ENCODE measurements around the gene ADAMTSL4.
A peak's percentile ranks its signal among the peaks of the same experiment; 100 is the strongest.

The ADAMTSL4 gene

GRCh38 chr1:150575518-150576366 is 26.5 kb downstream of the ADAMTSL4 start:
- TF ChIP-seq CTCF (IDR thresholded peaks at IDR 0.05; ENCODE audit: low read depth, low read length, missing control alignments): no peak
- DNase-seq (ENCODE audit: low read depth): no peak
- peak overlapping the region; percentile 99 for H3K4me3 ChIP-seq (ENCODE audit: low read depth, low read length)
- in situ Hi-C loops (cut with HindIII; ENCODE audit: low sequenced_read_pairs): no loop called here

GRCh38 chr1:150576367-150576711 is 27.1 kb downstream of the ADAMTSL4 start:
- in situ Hi-C loops (cut with HindIII; ENCODE audit: low sequenced_read_pairs): no loop called here
- TF ChIP-seq CTCF (IDR thresholded peaks at IDR 0.05; ENCODE audit: low read depth, low read length, missing control alignments): no peak
- no peak for DNase-seq (ENCODE audit: low read depth)
- H3K4me3 ChIP-seq (ENCODE audit: low read depth, low read length): peak overlapping the region; percentile 99

GRCh38 chr1:150576794-150577556 is 27.8 kb downstream of the ADAMTSL4 start:
- in situ Hi-C loops (cut with HindIII; ENCODE audit: low sequenced_read_pairs): no loop called here
- no peak for TF ChIP-seq CTCF (IDR thresholded peaks at IDR 0.05; ENCODE audit: low read depth, low read length, missing control alignments)
- peak overlapping the region; percentile 99 for H3K4me3 ChIP-seq (ENCODE audit: low read depth, low read length)
- no peak for DNase-seq (ENCODE audit: low read depth)

- no peak for DNase-seq (ENCODE audit: low read depth)
- in situ Hi-C loops (cut with HindIII; ENCODE audit: low sequenced_read_pairs): no loop called here
- no peak for TF ChIP-seq CTCF (IDR thresholded peaks at IDR 0.05; ENCODE audit: low read depth, low read length, missing control alignments)
- peak overlapping the region; percentile 99 for H3K4me3 ChIP-seq (ENCODE audit: low read depth, low read length)
Measured at GRCh38 chr1:150577557-150578271, 28.5 kb downstream of the ADAMTSL4 start.

- in situ Hi-C loops (cut with HindIII; ENCODE audit: low sequenced_read_pairs): no loop called here
- no peak for TF ChIP-seq CTCF (IDR thresholded peaks at IDR 0.05; ENCODE audit: low read depth, low read length, missing control alignments)
- H3K4me3 ChIP-seq (ENCODE audit: low read depth, low read length): peak overlapping the region; percentile 99
- DNase-seq (ENCODE audit: low read depth): peak; percentile 73
Measured at GRCh38 chr1:150578272-150579109, 29.3 kb downstream of the ADAMTSL4 start.

All from astrocyte of the cerebellum (primary cell).